Colonic mucosa (tissue), 4 donors: ENCODE data around the gene BLOC1S2. TPM values are rescaled to one million over a fixed set of nuclear protein-coding genes. Genes with fewer than 3 reads are reported as not detected.

ENCODE experiments used
- DNase-seq: peaks from one replicate; pipeline ENCODE4 v3.0.0-alpha.2; 2020
- H3K27ac ChIP-seq: fragments of 200-600 bp; one replicate; pipeline ENCODE4 v1.8.0; 2021
- H3K27me3 ChIP-seq: fragments of 200-600 bp; one replicate; pipeline ENCODE4 v1.8.0; 2021
- H3K36me3 ChIP-seq: fragments of 200-600 bp; one replicate; pipeline ENCODE4 v1.8.0; 2021
- H3K4me1 ChIP-seq: fragments of 200-600 bp; one replicate; pipeline ENCODE4 v1.8.0; 2021; ENCODE audit warnings: mild to moderate bottlenecking
- H3K4me3 ChIP-seq: fragments of 200-600 bp; one replicate; pipeline ENCODE4 v1.8.0; 2021
- H3K9ac ChIP-seq, 2 donors: one replicate each; pipeline ENCODE4 v1.7.0; 2013; ENCODE audit warnings: control low read depth in 2 of 2, low read depth in 2 of 2, low read length in 2 of 2
- H3K9me3 ChIP-seq: fragments of 200-600 bp; one replicate; pipeline ENCODE4 v1.8.0; 2021
- intact Hi-C: fragments of 100-400 bp; cut with DNase I; formaldehyde crosslinking; loops from one replicate; pipeline ENCODE4 v1.14.1; 2022
- total RNA-seq, 2 donors: library from RNA; stranded (reverse); fragmentation: NEBNext Ultra II Directional in 1 of 2; extraction: Animal tissue kit (Norgen Biotek cat#: 25700) in 1 of 2; gene quantifications; one replicate each; pipeline ENCODE4 v1.2.1, GENCODE V29; 2021
- TF ChIP-seq, protein P1 (sequence below): fragments of 200-600 bp; IDR thresholded peaks from one replicate; pipeline ENCODE4 v1.8.0; 2022; ENCODE audit warnings: antibody characterized with exemption, mild to moderate bottlenecking
- donor health status: healthy.
- donor health status: DM: no; HTN: no; CAD: no.
- donor health status: DM: no; HTN: no; CAD: no.

BLOC1S2 gene
- total RNA-seq, 2 donors from 2014 or later = 20.6 to 21.5 TPM

DNA sequence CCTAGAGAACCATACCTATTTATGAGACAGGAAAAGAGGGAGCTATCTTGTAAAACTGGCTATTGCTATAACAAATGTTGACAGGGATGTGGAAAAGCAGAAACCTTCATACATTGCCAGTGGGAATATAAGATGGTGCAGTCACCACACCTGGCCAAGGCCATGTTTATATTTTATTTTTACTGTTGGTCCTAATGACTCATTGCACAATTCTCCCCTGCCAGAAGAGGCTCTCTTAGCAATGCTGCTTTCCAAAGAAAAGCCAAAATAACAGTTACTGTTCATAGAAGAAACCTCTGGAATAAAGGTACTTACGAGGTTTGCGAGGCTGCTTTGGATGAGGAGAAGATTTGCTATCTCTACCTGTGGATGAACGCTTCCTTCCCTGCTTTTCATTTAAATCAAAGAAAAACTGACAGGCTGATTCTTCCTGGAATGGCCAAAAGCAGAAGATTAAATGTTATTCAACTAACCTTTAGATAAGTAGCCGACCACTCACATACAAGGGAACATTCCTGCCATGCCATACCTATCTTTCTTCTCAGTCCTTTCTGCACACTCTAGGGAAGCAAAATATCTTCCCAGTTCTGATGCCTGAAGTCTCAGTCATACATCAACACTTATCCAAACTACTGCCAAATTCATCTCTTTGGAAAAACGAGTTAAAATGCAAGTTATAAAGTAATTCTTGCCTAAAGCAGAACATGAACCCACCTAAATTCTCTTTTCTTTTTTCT, 40.8 kb downstream of the BLOC1S2 start:
- Histone ChIP-seq H3K9me3 (no peaks in the 10 kb centered on the region), H3K27ac (no peak overlapping the region), H3K4me1 (no peaks in the 10 kb centered on the region), H3K27me3 (no peaks in the 10 kb centered on the region), H3K36me3 (no peaks in the 10 kb centered on the region), H3K9ac (no peak overlapping the region), H3K4me3 (no peak overlapping the region)
- intact Hi-C loops = no loop called here
- TF ChIP-seq, protein P1, sequence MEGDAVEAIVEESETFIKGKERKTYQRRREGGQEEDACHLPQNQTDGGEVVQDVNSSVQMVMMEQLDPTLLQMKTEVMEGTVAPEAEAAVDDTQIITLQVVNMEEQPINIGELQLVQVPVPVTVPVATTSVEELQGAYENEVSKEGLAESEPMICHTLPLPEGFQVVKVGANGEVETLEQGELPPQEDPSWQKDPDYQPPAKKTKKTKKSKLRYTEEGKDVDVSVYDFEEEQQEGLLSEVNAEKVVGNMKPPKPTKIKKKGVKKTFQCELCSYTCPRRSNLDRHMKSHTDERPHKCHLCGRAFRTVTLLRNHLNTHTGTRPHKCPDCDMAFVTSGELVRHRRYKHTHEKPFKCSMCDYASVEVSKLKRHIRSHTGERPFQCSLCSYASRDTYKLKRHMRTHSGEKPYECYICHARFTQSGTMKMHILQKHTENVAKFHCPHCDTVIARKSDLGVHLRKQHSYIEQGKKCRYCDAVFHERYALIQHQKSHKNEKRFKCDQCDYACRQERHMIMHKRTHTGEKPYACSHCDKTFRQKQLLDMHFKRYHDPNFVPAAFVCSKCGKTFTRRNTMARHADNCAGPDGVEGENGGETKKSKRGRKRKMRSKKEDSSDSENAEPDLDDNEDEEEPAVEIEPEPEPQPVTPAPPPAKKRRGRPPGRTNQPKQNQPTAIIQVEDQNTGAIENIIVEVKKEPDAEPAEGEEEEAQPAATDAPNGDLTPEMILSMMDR = no peak
- no peak for DNase-seq

- Histone ChIP-seq H3K27ac (no peak overlapping the region), H3K27me3 (no peaks in the 10 kb centered on the region), H3K36me3 (peaks cover 6% of the 10 kb centered on the region), H3K4me3 (no peak overlapping the region), H3K9me3 (no peaks in the 10 kb centered on the region), H3K9ac (no peak overlapping the region), H3K4me1 (no peaks in the 10 kb centered on the region)
- TF ChIP-seq, protein P1 = no peak
- DNase-seq = no peak
- intact Hi-C loops = no loop called here
Measured at GRCh38 chr10:100239851-100240250, 46.6 kb downstream of the BLOC1S2 start.

DNA sequence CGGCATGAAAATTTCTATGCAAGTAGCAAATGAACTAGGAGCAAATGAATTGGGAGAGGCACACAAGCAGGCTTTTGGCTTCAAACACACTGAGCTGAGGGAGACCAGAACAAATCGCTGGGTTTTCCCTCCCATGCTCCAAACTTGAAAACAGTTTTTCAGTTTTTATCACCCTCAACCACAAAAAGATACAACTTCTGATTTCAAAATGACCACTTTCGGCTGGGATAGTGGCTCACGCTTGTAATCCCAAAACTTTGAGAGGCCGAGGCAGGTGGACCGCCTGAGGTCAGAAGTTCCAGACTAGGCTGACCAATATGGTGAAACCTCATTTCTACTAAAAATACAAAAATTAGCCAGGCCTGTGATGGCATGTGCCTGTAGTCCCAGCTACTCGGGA, 48.1 kb downstream of the BLOC1S2 start:
- no peak overlapping the region for H3K9ac ChIP-seq
- intact Hi-C loops = no loop called here
- no peak overlapping the region for H3K27ac ChIP-seq
- no peaks in the 10 kb centered on the region for H3K9me3 ChIP-seq
- no peak for DNase-seq
- peaks cover 6% of the 10 kb centered on the region for H3K36me3 ChIP-seq
- no peaks in the 10 kb centered on the region for H3K27me3 ChIP-seq
- TF ChIP-seq, protein P1 = no peak
- no peaks in the 10 kb centered on the region for H3K4me1 ChIP-seq
- H3K4me3 ChIP-seq = no peak overlapping the region

DNA sequence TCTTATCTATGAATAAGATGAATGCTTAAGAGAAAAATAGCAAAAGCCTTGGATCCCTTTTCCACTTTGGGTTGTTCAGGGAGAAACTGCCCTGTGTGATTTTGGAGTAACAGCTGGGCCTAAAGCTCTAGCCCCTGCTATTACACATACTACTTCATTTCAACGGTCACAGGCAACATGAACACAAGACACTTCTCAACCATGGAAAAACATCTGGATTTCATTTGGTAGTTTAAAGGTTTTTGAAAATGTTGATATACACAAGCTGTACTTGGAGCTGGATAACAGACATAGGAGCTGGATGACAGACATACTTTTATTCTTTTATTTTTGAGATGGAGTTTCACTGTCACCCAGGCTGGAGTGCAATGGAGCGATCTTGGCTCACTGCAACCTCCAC, 54.4 kb downstream of the BLOC1S2 start:
- Histone ChIP-seq H3K9me3 (no peaks in the 10 kb centered on the region), H3K9ac (no peak overlapping the region), H3K27ac (no peak overlapping the region), H3K36me3 (peaks cover 4% of the 10 kb centered on the region), H3K4me3 (no peak overlapping the region), H3K4me1 (peaks cover 4% of the 10 kb centered on the region), H3K27me3 (no peaks in the 10 kb centered on the region)
- DNase-seq = no peak
- TF ChIP-seq, protein P1 = no peak
- intact Hi-C loops = no loop called here

DNA sequence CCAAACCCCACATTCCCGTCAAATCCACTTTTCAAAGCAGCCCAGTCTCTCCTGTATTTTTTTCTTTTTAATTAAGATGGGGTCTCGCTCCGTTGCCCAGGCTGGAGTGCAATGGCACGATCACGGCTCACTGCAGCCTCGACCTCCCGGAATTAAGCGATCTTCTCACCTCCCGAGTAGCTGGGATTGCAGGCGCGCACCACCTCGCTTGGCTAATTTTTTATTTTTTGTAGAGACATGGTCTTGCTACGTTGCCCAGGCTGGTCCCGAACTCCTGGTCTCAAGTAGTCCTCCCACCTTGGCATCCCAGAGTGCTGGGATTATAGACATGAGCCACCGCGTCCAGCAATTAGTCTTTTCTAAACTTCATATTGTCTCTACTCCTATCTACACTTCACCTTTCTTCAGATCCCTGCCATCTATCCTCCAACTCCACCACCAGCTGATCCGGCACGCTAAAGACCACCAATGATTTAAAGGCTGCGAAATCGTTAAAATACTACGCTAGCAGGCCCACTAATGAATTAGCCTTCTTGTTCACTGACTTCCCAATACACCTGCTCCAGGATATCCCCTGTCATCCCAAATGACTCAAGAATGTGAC, 56.6 kb downstream of the BLOC1S2 start:
- peak overlapping the region; percentile 34 for H3K27ac ChIP-seq

More for the DNA sequence above, 56.6 kb downstream of the BLOC1S2 start:
- TF ChIP-seq, protein P1 = no peak
- no peaks in the 10 kb centered on the region for H3K9me3 ChIP-seq
- DNase-seq = no peak
- intact Hi-C loops = no loop called here
- no peaks in the 10 kb centered on the region for H3K36me3 ChIP-seq
- H3K27me3 ChIP-seq = no peaks in the 10 kb centered on the region
- peak overlapping the region; percentile 97 for H3K4me3 ChIP-seq
- peaks cover 4% of the 10 kb centered on the region for H3K4me1 ChIP-seq
- H3K9ac ChIP-seq = peak overlapping the region; percentile 68 to 76
